H1 (cell line): ENCODE results near the gene SLC41A2. TPM values are rescaled to one million over a fixed set of nuclear protein-coding genes. Genes with fewer than 3 reads are reported as not detected.

Experiments
- CTCF ChIA-PET: fragments of 300-600 bp; sonication (Branson Sonifier 250); formaldehyde crosslinking; loops from one replicate; lab custom pipeline; 2021; ENCODE audit not compliant: partially characterized antibody; lab: Charles Lee
- POLR2A ChIA-PET: fragments of 300-600 bp; sonication (Branson Sonifier 250); formaldehyde crosslinking; loops from one replicate; lab custom pipeline; 2021; ENCODE audit warnings: inconsistent platforms; ENCODE audit not compliant: partially characterized antibody; lab: Charles Lee
- DNase-seq, 2 experiments: peaks; one replicate each; pipeline versions ENCODE4 v3.0.0 to v3.0.0-alpha.2; 2010 to 2022; ENCODE audit warnings: low spot score in 2 of 2, low read depth in 1 of 2, mixed read lengths in 1 of 2
- FAIRE-seq: peaks from 2 replicates; lab custom pipeline; 2011; peaks lifted over from hg19 to GRCh38; lab: Jason Lieb, UNC
- H2AFZ ChIP-seq: 2 replicates; pipeline ENCODE4 v1.8.1; 2012; ENCODE audit warnings: low read length, inconsistent platforms
- H2AK5ac ChIP-seq: 2 replicates; pipeline ENCODE4 v1.6.1; 2013; ENCODE audit warnings: low read depth, low read length
- H2BK120ac ChIP-seq: replicated peaks from 2 replicates; pipeline ENCODE3; 2013; ENCODE audit warnings: low read depth, low read length, inconsistent platforms
- H2BK12ac ChIP-seq: 2 replicates; pipeline ENCODE4 v1.6.1; 2013; ENCODE audit warnings: low read depth, low read length
- H2BK15ac ChIP-seq: 2 replicates; pipeline ENCODE4 v1.6.1; 2013; ENCODE audit warnings: low read length
- H2BK20ac ChIP-seq: 2 replicates; pipeline ENCODE4 v1.6.1; 2013; ENCODE audit warnings: low read length
- H2BK5ac ChIP-seq: 2 replicates; pipeline ENCODE4 v1.6.1; 2013; ENCODE audit warnings: low read depth, low read length
- H3K14ac ChIP-seq: 2 replicates; pipeline ENCODE4 v1.6.1; 2013; ENCODE audit warnings: inconsistent platforms; ENCODE audit not compliant: insufficient read length
- H3K18ac ChIP-seq: 2 replicates; pipeline ENCODE4 v1.6.1; 2013; ENCODE audit warnings: low read length; ENCODE audit errors: extremely low read depth
- H3K23ac ChIP-seq: 2 replicates; pipeline ENCODE4 v1.6.1; 2013; ENCODE audit warnings: inconsistent platforms; ENCODE audit not compliant: insufficient read length
- H3K23me2 ChIP-seq: 2 replicates; pipeline ENCODE4 v1.6.1; 2013; ENCODE audit warnings: low read depth, low read length
- H3K27ac ChIP-seq: 2 replicates; pipeline ENCODE4 v1.6.1; 2011; ENCODE audit warnings: low read depth, low read length, inconsistent platforms
- H3K27me3 ChIP-seq, 4 experiments: replicated peaks in 1 of 4; 1 replicate in 1 of 4; 2 replicates in 3 of 4; pipeline versions ENCODE4 v1.6.1 to v1.8.1; 2011 to 2013; ENCODE audit warnings: low read length in 3 of 4, mild to moderate bottlenecking in 3 of 4, inconsistent platforms in 2 of 4, mixed read lengths in 2 of 4, moderate library complexity in 1 of 4; ENCODE audit not compliant: control insufficient read depth in 3 of 4, insufficient read depth in 3 of 4; ENCODE audit errors: extremely low read depth in 1 of 4
- H3K36me3 ChIP-seq, 4 experiments: 2 replicates each; pipeline versions ENCODE4 v1.6.1 to v1.8.1; 2011 to 2013; ENCODE audit warnings: mild to moderate bottlenecking in 4 of 4, low read length in 3 of 4, moderate library complexity in 2 of 4, control low read depth in 1 of 4, inconsistent platforms in 1 of 4; ENCODE audit not compliant: insufficient read depth in 4 of 4, control insufficient read depth in 2 of 4
- H3K4ac ChIP-seq: replicated peaks from 2 replicates; pipeline ENCODE3; 2013; ENCODE audit warnings: low read length, low read depth, mixed read lengths, inconsistent platforms; ENCODE audit not compliant: insufficient read length
- H3K4me1 ChIP-seq, 4 experiments: replicated peaks in 1 of 4; 1 replicate in 1 of 4; 2 replicates in 3 of 4; pipeline versions ENCODE4 v1.6.1 to v1.8.1; 2011 to 2013; ENCODE audit warnings: low read length in 3 of 4, inconsistent platforms in 2 of 4, mixed read lengths in 1 of 4; ENCODE audit not compliant: insufficient read depth in 4 of 4, control insufficient read depth in 3 of 4
- H3K4me2 ChIP-seq, 2 experiments: 2 replicates each; pipeline versions ENCODE4 v1.6.1 to v1.8.1; 2011 to 2013; ENCODE audit warnings: low read depth in 2 of 2, low read length in 2 of 2, control low read depth in 1 of 2, inconsistent platforms in 1 of 2, mild to moderate bottlenecking in 1 of 2; ENCODE audit not compliant: insufficient read depth in 1 of 2
- H3K4me3 ChIP-seq, 4 experiments: fragments of 200-600, 300-600 bp in 1 of 4; sonication (generic), shearing (Covaris generic), sonication (Bioruptor Twin) in 1 of 4; 2 replicates each; pipeline versions ENCODE4 v1.5.1 to v1.8.1; 2011 to 2016; ENCODE audit warnings: low read length in 4 of 4, low read depth in 3 of 4, control low read depth in 2 of 4, inconsistent platforms in 2 of 4, mild to moderate bottlenecking in 2 of 4, mixed read lengths in 1 of 4, moderate library complexity in 1 of 4; ENCODE audit not compliant: insufficient read depth in 2 of 4; ENCODE audit errors: extremely low read depth in 1 of 4
- H3K56ac ChIP-seq: replicated peaks from 2 replicates; pipeline ENCODE3; 2013; ENCODE audit warnings: low read depth, mild to moderate bottlenecking, mixed read lengths, low read length, inconsistent platforms; ENCODE audit not compliant: insufficient read length
- H3K79me1 ChIP-seq: 2 replicates; pipeline ENCODE4 v1.6.1; 2013; ENCODE audit warnings: low read depth, low read length, control low read depth
- H3K79me2 ChIP-seq, 2 experiments: 2 replicates each; pipeline versions ENCODE4 v1.6.1 to v1.8.1; 2012 to 2013; ENCODE audit warnings: low read length in 2 of 2, mild to moderate bottlenecking in 2 of 2, inconsistent platforms in 1 of 2; ENCODE audit not compliant: insufficient read depth in 2 of 2, control insufficient read depth in 1 of 2
- H3K9ac ChIP-seq, 4 experiments: replicated peaks in 1 of 4; 1 replicate in 1 of 4; 2 replicates in 3 of 4; pipeline versions ENCODE4 v1.6.1 to v1.8.1; 2011 to 2013; ENCODE audit warnings: low read depth in 3 of 4, low read length in 3 of 4, control low read depth in 2 of 4, mild to moderate bottlenecking in 2 of 4, moderate library complexity in 2 of 4, inconsistent platforms in 1 of 4; ENCODE audit errors: extremely low read depth in 1 of 4
- H3K9me3 ChIP-seq, 2 experiments: 2 replicates each; pipeline versions ENCODE4 v1.6.1 to v1.8.1; 2012 to 2013; ENCODE audit warnings: mild to moderate bottlenecking in 2 of 2, moderate library complexity in 2 of 2, control low read depth in 1 of 2, inconsistent platforms in 1 of 2, low read depth in 1 of 2, low read length in 1 of 2, mixed read lengths in 1 of 2; ENCODE audit not compliant: insufficient read depth in 2 of 2
- H4K20me1 ChIP-seq, 2 experiments: replicated peaks in 1 of 2; 2 replicates each; pipeline versions ENCODE3 to v1.8.1; 2011 to 2013; ENCODE audit warnings: inconsistent platforms in 2 of 2, low read length in 2 of 2, mild to moderate bottlenecking in 1 of 2; ENCODE audit not compliant: insufficient read depth in 2 of 2, control insufficient read depth in 1 of 2
- H4K5ac ChIP-seq: 2 replicates; pipeline ENCODE4 v1.6.1; 2013; ENCODE audit warnings: low read length, low read depth, mixed read lengths, inconsistent platforms; ENCODE audit not compliant: insufficient read length
- H4K8ac ChIP-seq: 2 replicates; pipeline ENCODE4 v1.8.0; 2013; ENCODE audit warnings: mild to moderate bottlenecking, moderate library complexity, low read length, inconsistent platforms; ENCODE audit not compliant: insufficient read depth; ENCODE audit errors: extremely low read depth
- H4K91ac ChIP-seq: replicated peaks from 2 replicates; pipeline ENCODE3; 2013; ENCODE audit warnings: low read length, mixed read lengths, inconsistent platforms; ENCODE audit not compliant: insufficient read length
- CBX5 ChIP-seq: fragments of 300-800, 300-1000 bp; sonication (generic); IDR thresholded peaks from 2 replicates; pipeline ENCODE4 v1.7.1; 2016; ENCODE audit warnings: antibody characterized with exemption, low read length, low read depth
- CBX8 ChIP-seq: fragments of 300-800, 300-1000 bp; sonication (generic); IDR thresholded peaks from 2 replicates; pipeline ENCODE4 v1.7.1; 2016; ENCODE audit warnings: low read depth, low read length, borderline replicate concordance
- POLR2A ChIP-seq, 2 experiments: IDR thresholded peaks; 1 replicate in 1 of 2; 2 replicates in 1 of 2; pipeline ENCODE4 v1.6.1; 2011; ENCODE audit warnings: low read depth in 2 of 2, low read length in 2 of 2, mild to moderate bottlenecking in 2 of 2; ENCODE audit errors: control extremely low read depth in 1 of 2
- RAD21 ChIP-seq, 2 experiments: IDR thresholded peaks in 1 of 2; conservative IDR thresholded peaks in 1 of 2; 2 replicates each; pipeline ENCODE4 v1.6.1; 2011; ENCODE audit warnings: low read depth in 2 of 2, low read length in 2 of 2, improper control_type of control experiment in 1 of 2, inconsistent platforms in 1 of 2, mild to moderate bottlenecking in 1 of 2, moderate library complexity in 1 of 2
- WGBS, 2 experiments: shearing (Covaris generic) in 1 of 2; methylation state at CpG; one replicate each; pipeline versions ENCODE4 v1.1.6 to v1.1.7; 2013 to 2015; ENCODE audit warnings: low lambda C conversion rate in 2 of 2, mixed read lengths in 2 of 2, inconsistent platforms in 1 of 2, low coverage in 1 of 2, missing lambda C conversion rate in 1 of 2; ENCODE audit not compliant: insufficient replicate concordance in 2 of 2, insufficient coverage in 1 of 2, insufficient read length in 1 of 2; ENCODE audit errors: extremely low coverage in 1 of 2, missing lambda C conversion rate in 1 of 2; 5-methylcytosine and 5-hydroxymethylcytosine counted together
- polyA plus RNA-seq, 7 experiments: library from polyadenylated mRNA; depleted of rRNA in 3 of 7; stranded (reverse) in 5 of 7; unstranded in 2 of 7; fragments of >200 nt in 5 of 7; fragments of 200-250 nt in 2 of 7; gene quantifications; 1 replicate in 5 of 7; 2 replicates in 1 of 7; 4 replicates in 1 of 7; pipeline versions ENCODE4 v1.2.1 to v1.2.3, GENCODE V29; 2011 to 2013; ENCODE audit warnings: missing spikeins in 2 of 7, mixed read lengths in 2 of 7
- total RNA-seq: library from RNA; stranded (reverse); fragmentation: NEBNext Ultra II Directional; extraction: Animal tissue kit (Norgen Biotek cat#: 25700); gene quantifications from 2 replicates; pipeline ENCODE4 v1.2.1, GENCODE V29; 2021
- TF ChIP-seq, protein P1 (sequence below): IDR thresholded peaks from 2 replicates; pipeline ENCODE4 v1.6.1; 2012; ENCODE audit warnings: inconsistent platforms

Gene SLC41A2
- total and polyA plus RNA-seq, 2 of the 8 experiments (the other 6 are each of a cell fraction or from before 2014, with no cell fraction given) = 0.79 to 3.0 TPM

DNA sequence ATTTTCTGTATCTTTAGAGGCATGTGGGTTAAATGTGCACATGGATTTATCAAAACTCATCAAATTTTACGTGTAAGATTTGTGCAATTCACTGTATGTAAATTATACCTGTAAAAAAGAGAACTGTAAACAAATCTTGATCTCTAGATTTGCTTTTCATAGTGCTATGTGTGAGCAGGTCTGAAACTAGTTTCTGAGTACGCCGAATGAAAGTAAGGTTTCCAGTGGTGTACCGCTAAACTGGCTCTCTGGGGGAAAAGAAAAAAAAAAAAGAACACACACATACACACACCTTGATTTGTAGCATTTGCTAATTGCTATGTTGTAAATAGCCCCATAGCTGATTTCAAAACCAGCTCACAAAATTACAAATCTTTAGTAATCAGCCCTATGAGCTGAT is 8.6 kb upstream of the SLC41A2 start:
- no peak for TF ChIP-seq CBX5
- TF ChIP-seq RAD21 (IDR thresholded peaks at IDR 0.05 in 1 of 2, conservative IDR thresholded peaks at IDR 0.05 in 1 of 2; ENCODE audit: low read depth in 2 of 2, low read length in 2 of 2) = no peak
- TF ChIP-seq, protein P1, sequence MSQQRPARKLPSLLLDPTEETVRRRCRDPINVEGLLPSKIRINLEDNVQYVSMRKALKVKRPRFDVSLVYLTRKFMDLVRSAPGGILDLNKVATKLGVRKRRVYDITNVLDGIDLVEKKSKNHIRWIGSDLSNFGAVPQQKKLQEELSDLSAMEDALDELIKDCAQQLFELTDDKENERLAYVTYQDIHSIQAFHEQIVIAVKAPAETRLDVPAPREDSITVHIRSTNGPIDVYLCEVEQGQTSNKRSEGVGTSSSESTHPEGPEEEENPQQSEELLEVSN = no peak
- TF ChIP-seq CBX8 = no peak
- TF ChIP-seq POLR2A (IDR thresholded peaks at IDR 0.05; ENCODE audit: control extremely low read depth in 1 of 2, low read depth in 2 of 2, low read length in 2 of 2) = no peak
- TF ChIP-seq, all 59 proteins: peak for 0

More for the DNA sequence above, 8.6 kb upstream of the SLC41A2 start:
- Histone ChIP-seq H3K36me3 (no peaks in the 10 kb centered on the region), H3K4ac (no peak overlapping the region), H2BK15ac (no peak overlapping the region), H3K27me3 (no peaks in the 10 kb centered on the region), H4K8ac (no peak overlapping the region), H4K20me1 (no peaks in the 10 kb centered on the region), H3K4me2 (no peak overlapping the region), H3K14ac (no peak overlapping the region), H3K56ac (no peak overlapping the region), H2BK20ac (no peak overlapping the region), H3K4me3 (no peak overlapping the region), H3K4me1 (no peaks in the 10 kb centered on the region), H2BK120ac (no peak overlapping the region), H3K9ac (no peak overlapping the region), H3K79me2 (no peaks in the 10 kb centered on the region), H3K18ac (no peak overlapping the region), H3K79me1 (no peaks in the 10 kb centered on the region), H3K23me2 (no peaks in the 10 kb centered on the region), H4K91ac (no peak overlapping the region), H4K5ac (no peak overlapping the region), H3K27ac (no peak overlapping the region), H2AK5ac (no peak overlapping the region), H2AFZ (no peak overlapping the region), H2BK12ac (no peak overlapping the region), H3K9me3 (no peaks in the 10 kb centered on the region), H3K23ac (no peak overlapping the region), H2BK5ac (no peak overlapping the region)
- ChIA-PET CTCF (interaction anchor here (0.6 to 1.4 kb wide), 2 partner anchors 11 to 1111 kb away, joined by 4 to 10 read pairs; no protein-coding TSS in a partner anchor), POLR2A (no interaction called here)
- WGBS, 2 experiments = 97% methylated on average over 4 of the region's 4 CpGs; no CpG with 5 or more reads in 1 of the 2 experiments
- FAIRE-seq = no peak
- no peak for DNase-seq
